Stomach (tissue), 9 donors: Measurements from ENCODE around the gene MAP7D3. TPM values are rescaled to one million over a fixed set of nuclear protein-coding genes. Genes with fewer than 3 reads are reported as not detected.
A peak's percentile ranks its signal among the peaks of the same experiment; 100 is the strongest.

ENCODE experiments used
- DNase-seq, 2 donors: peaks; one replicate each; pipeline versions ENCODE4 v3.0.0 to v3.0.0-alpha.2; 2013 to 2019
- H3K27ac ChIP-seq, 5 donors: fragments of 200-600 bp in 4 of 5; sonication (generic) in 4 of 5; one replicate each; pipeline ENCODE4 v1.5.1; 2013 to 2019; ENCODE audit warnings: mild to moderate bottlenecking in 1 of 5, moderate library complexity in 1 of 5
- H3K27me3 ChIP-seq, 3 donors: fragments of 200-600 bp; sonication (generic); one replicate each; pipeline ENCODE4 v1.5.1; 2017 to 2019; ENCODE audit warnings: mixed run types in 1 of 3
- H3K36me3 ChIP-seq, 4 donors: fragments of 200-600 bp; sonication (generic); 1 replicate in 3 of 4; 2 replicates in 1 of 4; pipeline ENCODE4 v1.5.1; 2016 to 2019
- H3K4me1 ChIP-seq, 4 donors: fragments of 200-600 bp; sonication (generic); one replicate each; pipeline ENCODE4 v1.5.1; 2016 to 2019
- H3K4me3 ChIP-seq, 4 donors: fragments of 200-600 bp; sonication (generic) in 3 of 4; one replicate each; pipeline ENCODE4 v1.5.1; 2016 to 2019; ENCODE audit warnings: mild to moderate bottlenecking in 1 of 4
- H3K9me3 ChIP-seq, 4 donors: fragments of 200-600 bp; sonication (generic); one replicate each; pipeline ENCODE4 v1.5.1; 2016 to 2019
- EP300 ChIP-seq: sonication (generic); formaldehyde crosslinking; IDR thresholded peaks from one replicate; pipeline ENCODE4 v1.6.1; 2017; ENCODE audit warnings: antibody characterized with exemption
- POLR2A ChIP-seq, 4 donors: fragments of 450-650 bp; IDR thresholded peaks; one replicate each; pipeline ENCODE4 v1.6.1; 2016; ENCODE audit warnings: antibody characterized with exemption in 4 of 4, control low read depth in 2 of 4, mild to moderate bottlenecking in 1 of 4, moderate library complexity in 1 of 4
- POLR2AphosphoS5 ChIP-seq, 3 donors: sonication (generic); formaldehyde crosslinking; IDR thresholded peaks; one replicate each; pipeline ENCODE4 v1.6.1; 2016; ENCODE audit warnings: antibody characterized with exemption in 3 of 3
- WGBS, 5 donors: extraction: QIAGEN DNeasy Blood & Tissue Kit in 3 of 5; methylation state at CpG; one replicate each; pipeline versions ENCODE4 v1.1.5 to v1.1.7; 2013 to 2018; 5-methylcytosine and 5-hydroxymethylcytosine counted together
- intact Hi-C: fragments of 100-400 bp; cut with DNase I; formaldehyde crosslinking; loops from one replicate; pipeline ENCODE4 v1.15.1; 2023; ENCODE audit warnings: low total_unique reads
- polyA plus RNA-seq, 3 donors: library from polyadenylated mRNA; stranded (reverse); fragments of 200-250 nt; gene quantifications; one replicate each; pipeline ENCODE4 v1.2.3, GENCODE V29; 2013
- total RNA-seq, 5 donors: library from RNA; depleted of rRNA; stranded (reverse); fragments of >200 nt; gene quantifications; one replicate each; pipeline versions ENCODE4 v1.1.0 to v1.2.3, GENCODE V29; 2014 to 2016
- TF ChIP-seq, protein P1 (sequence below), 7 experiments: fragments of 450-650 bp in 4 of 7; fragments of 200-600 bp in 3 of 7; sonication (generic) in 3 of 7; IDR thresholded peaks; one replicate each; pipeline ENCODE4 v1.5.1; 2016 to 2019; ENCODE audit warnings: antibody characterized with exemption in 7 of 7, control low read depth in 2 of 7, mild to moderate bottlenecking in 1 of 7
- donor health status: healthy with polysubstance abuse.
- donor health status: Bipolar disorder and iron deficiency.
- donor health status: healthy.

MAP7D3 gene
- total and polyA plus RNA-seq, 8 donors = 2.2 to 14.1 (median 5.6) TPM

DNA sequence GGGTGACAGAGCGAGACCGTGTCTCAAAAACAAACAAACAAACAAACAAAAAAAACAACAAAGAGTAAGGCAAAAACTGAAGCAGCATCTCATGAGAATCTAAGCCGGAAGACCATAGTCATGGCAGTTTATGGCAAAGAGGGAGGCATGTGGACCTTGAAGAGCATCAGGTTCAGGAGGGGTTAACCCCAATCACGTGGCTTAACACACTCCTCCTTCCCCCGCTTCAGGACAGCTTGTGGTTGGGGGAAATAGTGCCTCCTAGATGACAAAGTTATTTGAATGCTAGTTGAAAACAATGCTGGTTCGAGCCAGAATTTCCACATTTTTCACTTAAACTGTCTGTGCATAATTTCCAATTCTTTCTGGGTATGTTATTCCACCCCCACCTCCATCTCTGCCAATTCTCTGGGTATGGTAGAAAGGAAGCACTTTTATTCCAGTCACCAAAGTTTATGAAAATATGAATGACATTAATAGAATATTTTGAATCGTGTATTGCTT is 11.7 kb upstream of the MAP7D3 start:
- Histone ChIP-seq H3K4me1 (no peaks in the 10 kb centered on the region), H3K4me3 (no peak overlapping the region), H3K27ac (no peak overlapping the region), H3K27me3 (no peaks in the 10 kb centered on the region), H3K36me3 (no peaks in the 10 kb centered on the region), H3K9me3 (no peaks in the 10 kb centered on the region)
- 51 to 61% (median 60%) methylated on average over 7 of the region's 7 CpGs for WGBS, 5 donors
- intact Hi-C loops = no loop called here
- DNase-seq = no peak
- TF ChIP-seq POLR2AphosphoS5 (IDR thresholded peaks at IDR 0.05) (no peak), EP300 (no peak), POLR2A (IDR thresholded peaks at IDR 0.05) (no peak)
- TF ChIP-seq, protein P1, sequence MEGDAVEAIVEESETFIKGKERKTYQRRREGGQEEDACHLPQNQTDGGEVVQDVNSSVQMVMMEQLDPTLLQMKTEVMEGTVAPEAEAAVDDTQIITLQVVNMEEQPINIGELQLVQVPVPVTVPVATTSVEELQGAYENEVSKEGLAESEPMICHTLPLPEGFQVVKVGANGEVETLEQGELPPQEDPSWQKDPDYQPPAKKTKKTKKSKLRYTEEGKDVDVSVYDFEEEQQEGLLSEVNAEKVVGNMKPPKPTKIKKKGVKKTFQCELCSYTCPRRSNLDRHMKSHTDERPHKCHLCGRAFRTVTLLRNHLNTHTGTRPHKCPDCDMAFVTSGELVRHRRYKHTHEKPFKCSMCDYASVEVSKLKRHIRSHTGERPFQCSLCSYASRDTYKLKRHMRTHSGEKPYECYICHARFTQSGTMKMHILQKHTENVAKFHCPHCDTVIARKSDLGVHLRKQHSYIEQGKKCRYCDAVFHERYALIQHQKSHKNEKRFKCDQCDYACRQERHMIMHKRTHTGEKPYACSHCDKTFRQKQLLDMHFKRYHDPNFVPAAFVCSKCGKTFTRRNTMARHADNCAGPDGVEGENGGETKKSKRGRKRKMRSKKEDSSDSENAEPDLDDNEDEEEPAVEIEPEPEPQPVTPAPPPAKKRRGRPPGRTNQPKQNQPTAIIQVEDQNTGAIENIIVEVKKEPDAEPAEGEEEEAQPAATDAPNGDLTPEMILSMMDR (IDR thresholded peaks at IDR 0.05) = no peak

GRCh38 chrX:136262243-136262642 is 11.0 kb upstream of the MAP7D3 start:
- intact Hi-C loops = no loop called here
- peak in 1 of 2 donors; percentile 14 for DNase-seq
- H3K4me3 ChIP-seq = no peak overlapping the region
- no peak overlapping the region for H3K27ac ChIP-seq
- 56 to 74% (median 66%) methylated on average over 5 of the region's 5 CpGs for WGBS, 5 donors
- H3K36me3 ChIP-seq = no peaks in the 10 kb centered on the region
- H3K27me3 ChIP-seq = no peaks in the 10 kb centered on the region
- no peaks in the 10 kb centered on the region for H3K4me1 ChIP-seq
- H3K9me3 ChIP-seq = no peaks in the 10 kb centered on the region
- no peak for TF ChIP-seq EP300
- TF ChIP-seq POLR2AphosphoS5 (IDR thresholded peaks at IDR 0.05) = no peak
- no peak for TF ChIP-seq POLR2A (IDR thresholded peaks at IDR 0.05)
- TF ChIP-seq, protein P1 (IDR thresholded peaks at IDR 0.05) = no peak

DNA sequence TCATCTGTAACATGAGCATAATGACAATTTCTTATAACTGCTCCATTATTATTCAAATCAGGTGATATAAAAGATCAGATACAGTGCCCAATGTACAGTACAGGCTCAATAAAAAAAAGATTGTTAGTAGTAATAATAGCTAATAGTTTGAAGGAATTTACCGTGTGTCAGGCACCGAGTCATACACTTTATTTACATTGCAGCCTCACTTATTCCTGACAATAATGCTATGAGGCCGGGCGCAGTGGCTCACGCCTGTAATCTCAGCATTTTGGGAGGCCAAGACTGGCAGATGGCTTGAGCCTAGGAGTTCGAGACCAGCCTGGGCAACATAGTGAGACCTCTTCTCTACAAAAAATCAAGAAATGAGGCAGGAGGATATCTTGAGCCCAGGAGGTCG is 10.1 kb upstream of the MAP7D3 start:
- no peaks in the 10 kb centered on the region for H3K9me3 ChIP-seq
- no peak overlapping the region for H3K4me3 ChIP-seq
- no peak for TF ChIP-seq POLR2AphosphoS5 (IDR thresholded peaks at IDR 0.05)
- TF ChIP-seq, protein P1 (IDR thresholded peaks at IDR 0.05) = no peak
- TF ChIP-seq POLR2A (IDR thresholded peaks at IDR 0.05) = no peak
- no peak for TF ChIP-seq EP300
- intact Hi-C loops = no loop called here
- DNase-seq = no peak
- H3K4me1 ChIP-seq = no peaks in the 10 kb centered on the region
- no peaks in the 10 kb centered on the region for H3K27me3 ChIP-seq
- peak overlapping the region in 1 of 5 donors; percentile 28 for H3K27ac ChIP-seq
- 70 to 90% (median 82%) methylated on average over 7 of the region's 7 CpGs for WGBS, 5 donors
- no peaks in the 10 kb centered on the region for H3K36me3 ChIP-seq

DNA sequence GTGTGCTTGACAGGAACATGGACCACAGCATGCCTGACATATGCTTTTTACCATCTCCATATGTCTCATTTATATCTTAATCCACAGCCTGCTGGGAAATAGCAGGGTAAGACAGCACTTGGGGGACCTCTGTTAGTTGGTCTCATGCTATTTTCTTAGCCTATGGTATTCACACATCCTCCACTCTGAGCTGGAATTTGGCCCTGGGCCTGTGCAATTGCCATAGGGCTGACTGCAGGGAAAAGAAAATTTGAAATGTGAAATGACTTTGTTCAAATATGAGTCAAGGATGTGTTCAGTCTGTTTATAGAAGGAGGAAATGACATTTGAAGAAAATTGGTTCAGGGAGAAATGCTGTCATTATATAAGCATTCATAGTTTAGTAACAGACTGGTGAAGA is 9.6 kb upstream of the MAP7D3 start:
- Histone ChIP-seq H3K4me3 (no peak overlapping the region), H3K36me3 (no peaks in the 10 kb centered on the region), H3K4me1 (no peaks in the 10 kb centered on the region), H3K9me3 (no peaks in the 10 kb centered on the region), H3K27me3 (no peaks in the 10 kb centered on the region), H3K27ac (peak overlapping the region in 2 of 5 donors; percentile 46 to 49)
- TF ChIP-seq POLR2AphosphoS5 (IDR thresholded peaks at IDR 0.05) = no peak
- no peak for TF ChIP-seq EP300
- TF ChIP-seq, protein P1 (IDR thresholded peaks at IDR 0.05) = no peak
- no peak for TF ChIP-seq POLR2A (IDR thresholded peaks at IDR 0.05)
- DNase-seq = peak in 1 of 2 donors; percentile 39
- intact Hi-C loops = no loop called here
